CD1c-positive myeloid dendritic cell (primary cell): ENCODE measurements around the gene SPP1.
A peak's percentile ranks its signal among the peaks of the same experiment; 100 is the strongest.
"Not testable (repeated sequence)": the region's sequence is repeated elsewhere in the genome, so short reads cannot be mapped to it uniquely, and the experiment has no call there.

Experiments used
- DNase-seq: peaks from one replicate; pipeline ENCODE4 v3.0.0-alpha.2; 2016; ENCODE audit errors: extremely low spot score

Gene SPP1

GRCh38 chr4:87986508-87986907 is 11.0 kb downstream of the SPP1 start:
- DNase-seq, result no peak

- DNase-seq, result no peak
These were observed 14.3 kb downstream of the SPP1 start for GRCh38 chr4:87989765-87990164.

- no peak for DNase-seq
These were observed 19.9 kb downstream of the SPP1 start for GRCh38 chr4:87995435-87995834.

- not testable (repeated sequence) for DNase-seq
These were observed 23.7 kb downstream of the SPP1 start for GRCh38 chr4:87999191-87999691.

- no peak for DNase-seq
These were observed 26.4 kb downstream of the SPP1 start for GRCh38 chr4:88001871-88002270.

GRCh38 chr4:88002786-88003185 is 27.3 kb downstream of the SPP1 start:
- DNase-seq, result no peak

GRCh38 chr4:88003261-88003660 is 27.7 kb downstream of the SPP1 start:
- no peak for DNase-seq

GRCh38 chr4:88005076-88005475 is 29.6 kb downstream of the SPP1 start:
- no peak for DNase-seq

GRCh38 chr4:88005946-88006345 is 30.4 kb downstream of the SPP1 start:
- DNase-seq, result no peak

GRCh38 chr4:88006956-88007303 is 31.4 kb downstream of the SPP1 start:
- no peak for DNase-seq

GRCh38 chr4:88007304-88008121 is 32.0 kb downstream of the SPP1 start, which contains the start of gene PKD2:
TSS of gene PKD2 (plus strand) at chr4:88007635. CDS start at chr4:88007734, 99 bp downstream.
- DNase-seq, result peak; percentile 86

- peak; percentile 27 for DNase-seq
These were observed 32.7 kb downstream of the SPP1 start for GRCh38 chr4:88008122-88008742.

- peak; percentile 21 for DNase-seq
These were observed 33.2 kb downstream of the SPP1 start for GRCh38 chr4:88008743-88009171.

- DNase-seq, result no peak
These were observed 34.4 kb downstream of the SPP1 start for GRCh38 chr4:88009871-88010270.

GRCh38 chr4:88010966-88011365 is 35.5 kb downstream of the SPP1 start:
- peak; percentile 20 for DNase-seq

- peak; percentile 48 for DNase-seq
These were observed 37.1 kb downstream of the SPP1 start for GRCh38 chr4:88012647-88013046.

GRCh38 chr4:88014386-88014905 is 38.9 kb downstream of the SPP1 start:
- DNase-seq, result no peak

GRCh38 chr4:88015659-88016295 is 40.3 kb downstream of the SPP1 start:
- no peak for DNase-seq

- no peak for DNase-seq
These were observed 42.2 kb downstream of the SPP1 start for GRCh38 chr4:88017516-88018297.

GRCh38 chr4:88018466-88018865 is 43.0 kb downstream of the SPP1 start:
- no peak for DNase-seq

- DNase-seq, result peak; percentile 24
These were observed 46.3 kb downstream of the SPP1 start for GRCh38 chr4:88021824-88022223.

- DNase-seq, result peak; percentile 60
These were observed 46.8 kb downstream of the SPP1 start for GRCh38 chr4:88022289-88022688.
